ENCODE results near the gene OGFOD3. TPM values are rescaled to one million over a fixed set of nuclear protein-coding genes. Genes with fewer than 3 reads are reported as not detected.

The OGFOD3 gene
- total and polyA plus RNA-seq, 2 donors (not counting 3 experiments of a cell fraction or from before 2014, with no cell fraction given), result 31.7 to 34.8 TPM

GRCh38 chr17:82346342-82347300, 71.8 kb downstream of the OGFOD3 start:
- CTCF ChIA-PET, result interaction anchor here (1.8 kb wide), 1 partner anchor 10 kb away, joined by 6 read pairs; no protein-coding TSS in a partner anchor

More at GRCh38 chr17:82346342-82347300, 71.8 kb downstream of the OGFOD3 start:
- H3K4me3 ChIP-seq (replicated peaks in 1 of 3; ENCODE audit: insufficient read depth in 1 of 3, low read depth in 1 of 3, low read length in 3 of 3), result no peak overlapping the region
- POLR2A ChIA-PET, result no interaction called here
- no peak for DNase-seq (ENCODE audit: low read depth, low spot score)
- FAIRE-seq, result no peak
- H3K4me1 ChIP-seq (ENCODE audit: control insufficient read depth, extremely low read depth, insufficient read depth, low read length), result no peaks in the 10 kb centered on the region
- BruUV-seq (replicated peaks), result no TSS peak
- no peaks in the 10 kb centered on the region for H3K79me2 ChIP-seq (ENCODE audit: control insufficient read depth, insufficient read depth, low read length)
- H4K20me1 ChIP-seq (replicated peaks; ENCODE audit: control insufficient read depth, extremely low read depth, insufficient read depth, low read length), result no peaks in the 10 kb centered on the region
- no peak overlapping the region for H2AFZ ChIP-seq (ENCODE audit: low read depth, low read length)
- H3K9me1 ChIP-seq (replicated peaks; ENCODE audit: control insufficient read depth, extremely low read depth, insufficient read depth, low read length), result no peaks in the 10 kb centered on the region
- no peaks in the 10 kb centered on the region for H3K36me3 ChIP-seq (ENCODE audit: control insufficient read depth in 2 of 2, extremely low read depth in 1 of 2, insufficient read depth in 2 of 2, low read length in 2 of 2)
- intact Hi-C loops (cut with micrococcal nuclease) (no loop called here), dilution Hi-C loops (cut with MboI; ENCODE audit: extremely low pct_ligation_motif_present, low sequenced_read_pairs) (no loop called here)
- no peaks in the 10 kb centered on the region for H3K27me3 ChIP-seq (ENCODE audit: control insufficient read depth in 2 of 2, insufficient read depth in 2 of 2, low read length in 2 of 2)
- H3K9me3 ChIP-seq (replicated peaks; ENCODE audit: control insufficient read depth, insufficient read depth, low read length), result no peaks in the 10 kb centered on the region
- no peak overlapping the region for H3K9ac ChIP-seq (replicated peaks; ENCODE audit: extremely low read depth, insufficient read depth, low read length)
- no peak overlapping the region for H3K4me2 ChIP-seq (ENCODE audit: insufficient read depth, low read length)
- no peak for TF ChIP-seq CTCF (IDR thresholded peaks at IDR 0.05; ENCODE audit: extremely low read depth in 1 of 2, insufficient read depth in 1 of 2, low read depth in 1 of 2, low read length in 2 of 2)
- TF ChIP-seq FOS (IDR thresholded peaks at IDR 0.05; ENCODE audit: borderline replicate concordance, insufficient read depth, low read length), result no peak
- TF ChIP-seq MYC (IDR thresholded peaks at IDR 0.05; ENCODE audit: low read depth, low read length), result no peak
- no peak for TF ChIP-seq GATA2 (IDR thresholded peaks at IDR 0.05; ENCODE audit: insufficient read depth, insufficient read length, low read depth, low read length)
- TF ChIP-seq EZH2 (IDR thresholded peaks at IDR 0.05; ENCODE audit: borderline replicate concordance, low read depth, low read length, severe bottlenecking), result no peak
- no peak for TF ChIP-seq MAX (IDR thresholded peaks at IDR 0.05; ENCODE audit: insufficient read depth, insufficient read length)
- no peak overlapping the region for H3K27ac ChIP-seq (ENCODE audit: insufficient read depth, low read depth, low read length)

All from endothelial cell of umbilical vein (primary cell).